Measurements from ENCODE around the gene DYDC1.

DYDC1 gene

DNA sequence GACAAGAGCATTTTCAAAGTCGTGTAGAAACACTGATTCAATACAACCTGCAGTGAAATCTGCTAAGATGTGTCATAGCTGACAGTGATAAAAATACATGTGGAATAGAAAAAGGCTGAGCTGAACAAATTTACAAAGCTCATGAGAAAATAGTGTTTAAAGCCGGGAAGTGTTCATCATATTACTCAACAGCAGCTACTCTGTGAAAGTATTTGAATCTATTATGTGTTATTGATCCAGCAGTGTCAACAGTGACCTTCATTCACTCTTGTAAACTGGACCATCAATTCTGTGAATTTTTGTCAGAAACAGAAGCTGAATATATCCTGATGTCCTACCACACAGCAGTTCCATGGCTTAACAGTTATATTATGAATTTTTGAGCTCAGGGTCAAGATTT is 11.6 kb downstream of the DYDC1 start:
- TF ChIP-seq, protein P1, sequence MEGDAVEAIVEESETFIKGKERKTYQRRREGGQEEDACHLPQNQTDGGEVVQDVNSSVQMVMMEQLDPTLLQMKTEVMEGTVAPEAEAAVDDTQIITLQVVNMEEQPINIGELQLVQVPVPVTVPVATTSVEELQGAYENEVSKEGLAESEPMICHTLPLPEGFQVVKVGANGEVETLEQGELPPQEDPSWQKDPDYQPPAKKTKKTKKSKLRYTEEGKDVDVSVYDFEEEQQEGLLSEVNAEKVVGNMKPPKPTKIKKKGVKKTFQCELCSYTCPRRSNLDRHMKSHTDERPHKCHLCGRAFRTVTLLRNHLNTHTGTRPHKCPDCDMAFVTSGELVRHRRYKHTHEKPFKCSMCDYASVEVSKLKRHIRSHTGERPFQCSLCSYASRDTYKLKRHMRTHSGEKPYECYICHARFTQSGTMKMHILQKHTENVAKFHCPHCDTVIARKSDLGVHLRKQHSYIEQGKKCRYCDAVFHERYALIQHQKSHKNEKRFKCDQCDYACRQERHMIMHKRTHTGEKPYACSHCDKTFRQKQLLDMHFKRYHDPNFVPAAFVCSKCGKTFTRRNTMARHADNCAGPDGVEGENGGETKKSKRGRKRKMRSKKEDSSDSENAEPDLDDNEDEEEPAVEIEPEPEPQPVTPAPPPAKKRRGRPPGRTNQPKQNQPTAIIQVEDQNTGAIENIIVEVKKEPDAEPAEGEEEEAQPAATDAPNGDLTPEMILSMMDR (conservative IDR thresholded peaks at IDR 0.05; ENCODE audit: low read length), result no peak
- TF ChIP-seq EZH2phosphoT487 (IDR thresholded peaks at IDR 0.05; ENCODE audit: borderline replicate concordance), result no peak
- H3K36me3 ChIP-seq (ENCODE audit: insufficient read depth, low read length), result no peaks in the 10 kb centered on the region
- no peaks in the 10 kb centered on the region for H3F3A ChIP-seq (ENCODE audit: low read depth)
- H3K79me2 ChIP-seq (ENCODE audit: insufficient read depth, low read length), result no peaks in the 10 kb centered on the region
- H3K4me3 ChIP-seq (ENCODE audit: low read length, poor library complexity, severe bottlenecking), result no peak overlapping the region
- no peak overlapping the region for H3K9ac ChIP-seq (ENCODE audit: low read depth, low read length, poor library complexity, severe bottlenecking)
- H3K27me3 ChIP-seq (ENCODE audit: insufficient read depth, low read length, poor library complexity, severe bottlenecking), result no peaks in the 10 kb centered on the region
- peaks cover 5% of the 10 kb centered on the region for H3K4me1 ChIP-seq (ENCODE audit: insufficient read depth, low read length, poor library complexity, severe bottlenecking)
- H4K20me1 ChIP-seq (ENCODE audit: insufficient read depth, low read length, poor library complexity, severe bottlenecking), result no peaks in the 10 kb centered on the region
- H2AFZ ChIP-seq (ENCODE audit: low read length), result no peak overlapping the region
- no peaks in the 10 kb centered on the region for H3K9me2 ChIP-seq (replicated peaks; ENCODE audit: low read depth, low read length)
- no peak overlapping the region for H3K4me2 ChIP-seq (ENCODE audit: low read depth, low read length, poor library complexity, severe bottlenecking)
- H3K9me3 ChIP-seq (ENCODE audit: insufficient read depth, low read depth, low read length), result no peaks in the 10 kb centered on the region

DNA sequence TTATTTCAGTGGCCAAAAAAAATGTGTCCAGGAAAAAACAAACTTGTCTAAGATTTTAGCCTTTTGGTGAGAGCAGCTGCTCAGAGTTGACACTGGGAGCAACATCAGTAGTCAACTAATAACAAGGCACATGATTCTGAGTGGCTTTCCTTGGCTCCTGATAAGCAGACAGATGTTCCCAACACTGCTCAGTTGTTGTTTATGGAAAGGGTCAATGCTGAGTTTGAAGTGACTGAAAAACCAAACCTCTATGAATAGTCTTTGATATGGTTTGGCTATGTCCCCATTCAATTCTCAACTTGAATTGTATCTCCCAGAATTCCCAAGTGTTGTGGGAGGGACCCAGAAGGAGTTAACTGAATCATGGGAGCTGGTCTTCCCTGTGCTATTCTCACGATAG is 12.3 kb downstream of the DYDC1 start:
- Histone ChIP-seq H3K4me3 (ENCODE audit: low read length, poor library complexity, severe bottlenecking) (no peak overlapping the region), H3K9ac (ENCODE audit: low read depth, low read length, poor library complexity, severe bottlenecking) (no peak overlapping the region), H4K20me1 (ENCODE audit: insufficient read depth, low read length, poor library complexity, severe bottlenecking) (no peaks in the 10 kb centered on the region), H3K36me3 (ENCODE audit: insufficient read depth, low read length) (no peaks in the 10 kb centered on the region), H3K4me2 (ENCODE audit: low read depth, low read length, poor library complexity, severe bottlenecking) (no peak overlapping the region), H3F3A (ENCODE audit: low read depth) (no peaks in the 10 kb centered on the region), H3K9me3 (ENCODE audit: insufficient read depth, low read depth, low read length) (no peaks in the 10 kb centered on the region), H3K9me2 (replicated peaks; ENCODE audit: low read depth, low read length) (no peaks in the 10 kb centered on the region), H3K4me1 (ENCODE audit: insufficient read depth, low read length, poor library complexity, severe bottlenecking) (no peaks in the 10 kb centered on the region), H3K79me2 (ENCODE audit: insufficient read depth, low read length) (no peaks in the 10 kb centered on the region), H2AFZ (ENCODE audit: low read length) (no peak overlapping the region), H3K27me3 (ENCODE audit: insufficient read depth, low read length, poor library complexity, severe bottlenecking) (no peaks in the 10 kb centered on the region)
- TF ChIP-seq, protein P1 (conservative IDR thresholded peaks at IDR 0.05; ENCODE audit: low read length), result no peak
- no peak for TF ChIP-seq EZH2phosphoT487 (IDR thresholded peaks at IDR 0.05; ENCODE audit: borderline replicate concordance)

DNA sequence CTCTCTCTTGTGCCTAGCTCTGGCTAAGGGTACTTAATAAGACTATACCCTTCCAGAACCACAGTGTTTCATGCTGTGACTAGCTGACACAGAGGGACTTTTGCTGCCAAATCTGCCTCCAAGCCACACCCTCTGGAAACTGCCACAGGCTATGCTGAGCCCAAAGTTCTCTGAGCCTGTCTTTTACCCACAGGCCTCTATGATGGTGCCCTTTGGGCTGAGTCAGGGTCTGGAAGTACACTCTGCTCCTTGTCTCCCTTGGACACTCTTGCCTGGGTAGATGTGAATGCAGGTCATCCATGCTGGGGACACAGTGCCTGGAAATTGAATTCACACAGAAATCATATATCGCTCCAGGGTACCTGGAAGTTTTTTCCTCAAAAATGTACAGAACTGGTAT is 22.6 kb downstream of the DYDC1 start:
- Histone ChIP-seq H3K9me3 (ENCODE audit: insufficient read depth, low read depth, low read length) (no peaks in the 10 kb centered on the region), H3K4me1 (ENCODE audit: insufficient read depth, low read length, poor library complexity, severe bottlenecking) (no peaks in the 10 kb centered on the region), H2AFZ (ENCODE audit: low read length) (no peak overlapping the region), H3K4me3 (ENCODE audit: low read length, poor library complexity, severe bottlenecking) (no peak overlapping the region), H3K27me3 (ENCODE audit: insufficient read depth, low read length, poor library complexity, severe bottlenecking) (no peaks in the 10 kb centered on the region), H3K79me2 (ENCODE audit: insufficient read depth, low read length) (no peaks in the 10 kb centered on the region), H3K9ac (ENCODE audit: low read depth, low read length, poor library complexity, severe bottlenecking) (no peak overlapping the region), H3K9me2 (replicated peaks; ENCODE audit: low read depth, low read length) (no peaks in the 10 kb centered on the region), H3K4me2 (ENCODE audit: low read depth, low read length, poor library complexity, severe bottlenecking) (no peak overlapping the region), H4K20me1 (ENCODE audit: insufficient read depth, low read length, poor library complexity, severe bottlenecking) (no peaks in the 10 kb centered on the region), H3K36me3 (ENCODE audit: insufficient read depth, low read length) (no peaks in the 10 kb centered on the region), H3F3A (ENCODE audit: low read depth) (no peaks in the 10 kb centered on the region)
- TF ChIP-seq, protein P1 (conservative IDR thresholded peaks at IDR 0.05; ENCODE audit: low read length), result no peak
- no peak for TF ChIP-seq EZH2phosphoT487 (IDR thresholded peaks at IDR 0.05; ENCODE audit: borderline replicate concordance)

All from Loucy (cell line).